A549 treated with RU486 at 1 μM for 4 hours (cell line): Measurements from ENCODE around the gene B9D2. TPM values are rescaled to one million over a fixed set of nuclear protein-coding genes. Genes with fewer than 3 reads are reported as not detected.

Experiments
- total RNA-seq: library from RNA; stranded (reverse); fragments of 200-300 nt; extraction: Qiagen RNA extraction; gene quantifications from 5 replicates; pipeline ENCODE4 v1.2.3, GENCODE V29; 2022; ENCODE audit warnings: low read depth

Gene B9D2, protein sequence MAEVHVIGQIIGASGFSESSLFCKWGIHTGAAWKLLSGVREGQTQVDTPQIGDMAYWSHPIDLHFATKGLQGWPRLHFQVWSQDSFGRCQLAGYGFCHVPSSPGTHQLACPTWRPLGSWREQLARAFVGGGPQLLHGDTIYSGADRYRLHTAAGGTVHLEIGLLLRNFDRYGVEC
- 23.3 to 35.3 TPM (median 33.2 TPM) in 5 replicates for total RNA-seq

DNA sequence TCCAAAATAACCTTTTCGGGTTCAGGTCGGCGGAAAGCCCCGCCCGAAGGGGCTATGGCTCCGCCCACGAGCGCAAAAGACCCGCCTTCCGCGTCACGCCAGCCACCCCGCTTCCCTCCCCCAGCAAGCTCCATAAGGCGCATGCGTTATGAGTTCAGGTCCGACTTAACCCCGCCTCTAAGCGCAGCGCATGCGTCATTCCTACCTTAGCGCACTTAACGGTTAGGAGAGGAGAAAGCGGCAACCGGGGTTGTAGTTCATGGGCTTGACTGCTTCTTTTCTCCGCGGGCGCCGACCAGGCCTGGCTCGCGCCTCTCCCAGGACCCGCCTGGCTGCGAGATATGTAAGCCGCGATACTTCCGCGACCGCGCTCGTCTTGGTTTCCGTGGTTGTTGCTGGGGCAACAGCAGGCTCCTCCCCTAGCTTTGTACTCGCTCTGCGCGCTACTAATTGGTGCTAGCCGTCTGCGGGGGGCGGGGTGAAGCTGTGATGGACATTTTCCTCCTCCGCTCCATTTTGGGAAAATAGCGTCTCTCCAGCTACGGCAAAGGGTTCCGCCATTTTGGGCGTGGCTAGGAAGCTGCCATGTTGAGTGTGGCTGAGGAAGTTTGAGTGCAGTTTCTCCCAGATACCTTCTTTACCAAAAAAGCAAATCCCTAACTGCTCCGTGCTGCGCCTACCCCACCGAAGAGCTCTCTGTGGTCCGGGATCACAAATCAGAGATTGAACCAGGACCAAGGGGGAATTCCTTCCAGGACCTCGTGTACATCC is at the start of gene B9D2:
B9D2 (minus strand) TSS at position 397 of the 771 bp plus-strand sequence. CDS start 630 bp downstream, outside the sequence.

GRCh38 chr19:41397086-41398049 is 33.4 kb upstream of the B9D2 start, which contains the start of the genes BCKDHA and EXOSC5:
TSS of gene BCKDHA (plus strand) at chr19:41397818. CDS start at chr19:41397828, 10 bp downstream.
TSS of gene EXOSC5 (minus strand) at chr19:41397359. CDS start at chr19:41397328, 31 bp downstream.

GRCh38 chr19:41376241-41376997 is 12.5 kb upstream of the B9D2 start, which contains the start of gene TMEM91:
TSS of gene TMEM91 (plus strand) at chr19:41376533. CDS start at chr19:41378310, 1,777 bp downstream.

GRCh38 chr19:41353466-41354342 is 10.2 kb downstream of the B9D2 start, which contains the start of gene TGFB1:
TSS of gene TGFB1 (minus strand) at chr19:41353922. CDS start at chr19:41353044, 878 bp downstream.

DNA sequence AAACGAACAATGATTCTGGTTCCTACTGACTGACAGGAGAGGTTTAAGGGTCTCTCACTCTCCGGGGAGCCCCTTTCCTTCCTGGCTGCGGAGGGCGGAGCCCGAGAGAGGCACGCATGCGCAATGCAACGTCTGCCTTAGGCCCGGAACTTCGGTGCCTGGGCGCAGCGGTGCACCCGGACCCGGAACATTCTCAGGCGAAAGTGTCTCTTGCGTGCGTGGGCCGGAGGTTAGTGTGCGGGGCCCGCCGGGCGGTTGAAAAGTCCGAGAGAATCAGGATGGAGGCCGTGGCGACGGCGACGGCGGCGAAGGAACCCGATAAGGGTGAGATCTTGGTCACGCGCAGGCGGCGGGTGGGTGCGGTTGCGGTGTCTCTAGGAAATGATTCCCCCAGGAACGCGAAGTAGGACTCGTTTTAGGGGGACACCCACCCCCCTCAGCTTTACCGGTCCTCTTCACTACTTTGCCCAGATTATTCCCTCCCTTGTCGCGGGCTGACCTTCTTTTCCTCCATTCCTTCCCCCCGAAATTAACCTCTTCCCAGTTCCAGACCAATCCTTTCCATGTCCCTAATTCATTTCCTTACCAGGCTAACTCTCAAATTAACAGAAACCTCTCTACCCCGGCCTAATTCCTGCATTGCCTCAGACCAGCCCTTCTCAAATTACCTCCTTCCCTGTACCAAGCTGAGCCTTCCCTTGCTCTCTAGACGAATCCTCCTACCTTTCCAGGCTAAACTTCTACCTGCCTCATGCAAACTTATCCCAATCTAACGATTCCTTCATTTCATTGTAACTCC is 53.7 kb downstream of the B9D2 start, which contains the start of gene CCDC97:
CCDC97 (plus strand) TSS at position 140 of the 799 bp plus-strand sequence; CDS start at position 279, 139 bp downstream.

Other genes starting within 250 kb of the B9D2 start
- gene CYP2F1, start 249.7 kb downstream of the B9D2 start, total RNA-seq = not detected in 5 replicates
- 20.6 to 26.6 TPM (median 26.0 TPM) in 5 replicates for gene CYP2S1, start 170.9 kb downstream of the B9D2 start, total RNA-seq
- 114 to 129 TPM (median 122 TPM) in 5 replicates for gene AXL, start 144.9 kb downstream of the B9D2 start, total RNA-seq
- 289 to 322 TPM (median 318 TPM) in 5 replicates for gene HNRNPUL1, start 99.8 kb downstream of the B9D2 start, total RNA-seq
- 30.4 to 43.7 TPM (median 40.8 TPM) in 5 replicates for gene CCDC97, start 54.0 kb downstream of the B9D2 start, total RNA-seq
- 137 to 164 TPM (median 148 TPM) in 5 replicates for gene TGFB1, start 10.2 kb downstream of the B9D2 start, total RNA-seq
- gene TMEM91, start 12.4 kb upstream of the B9D2 start, total RNA-seq = 2.5 to 5.1 TPM (median 3.9 TPM) in 5 replicates
- 79.6 to 101 TPM (median 99.0 TPM) in 5 replicates for gene EXOSC5, start 33.2 kb upstream of the B9D2 start, total RNA-seq
- gene BCKDHA, start 33.7 kb upstream of the B9D2 start, total RNA-seq = 39.3 to 45.6 TPM (median 42.8 TPM) in 5 replicates
- 0.08 to 0.25 TPM in 2 of 5 replicates, not detected in the others for gene B3GNT8, start 63.2 kb upstream of the B9D2 start, total RNA-seq
- gene DMAC2, start 75.8 kb upstream of the B9D2 start, total RNA-seq = 103 to 125 TPM (median 108 TPM) in 5 replicates
- 0.10 TPM in 1 of 5 replicates, not detected in the others for gene ERICH4, start 79.0 kb upstream of the B9D2 start, total RNA-seq
- gene CEACAM21, start 212.0 kb upstream of the B9D2 start, total RNA-seq = not detected in 5 replicates